ELR (cell line): ENCODE data around the gene MED29.

ENCODE experiments used
- DNase-seq: peaks from one replicate; pipeline ENCODE4 v3.0.0-alpha.2; 2015; ENCODE audit warnings: low read depth

Gene MED29, protein sequence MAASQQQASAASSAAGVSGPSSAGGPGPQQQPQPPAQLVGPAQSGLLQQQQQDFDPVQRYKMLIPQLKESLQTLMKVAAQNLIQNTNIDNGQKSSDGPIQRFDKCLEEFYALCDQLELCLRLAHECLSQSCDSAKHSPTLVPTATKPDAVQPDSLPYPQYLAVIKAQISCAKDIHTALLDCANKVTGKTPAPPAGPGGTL

DNA sequence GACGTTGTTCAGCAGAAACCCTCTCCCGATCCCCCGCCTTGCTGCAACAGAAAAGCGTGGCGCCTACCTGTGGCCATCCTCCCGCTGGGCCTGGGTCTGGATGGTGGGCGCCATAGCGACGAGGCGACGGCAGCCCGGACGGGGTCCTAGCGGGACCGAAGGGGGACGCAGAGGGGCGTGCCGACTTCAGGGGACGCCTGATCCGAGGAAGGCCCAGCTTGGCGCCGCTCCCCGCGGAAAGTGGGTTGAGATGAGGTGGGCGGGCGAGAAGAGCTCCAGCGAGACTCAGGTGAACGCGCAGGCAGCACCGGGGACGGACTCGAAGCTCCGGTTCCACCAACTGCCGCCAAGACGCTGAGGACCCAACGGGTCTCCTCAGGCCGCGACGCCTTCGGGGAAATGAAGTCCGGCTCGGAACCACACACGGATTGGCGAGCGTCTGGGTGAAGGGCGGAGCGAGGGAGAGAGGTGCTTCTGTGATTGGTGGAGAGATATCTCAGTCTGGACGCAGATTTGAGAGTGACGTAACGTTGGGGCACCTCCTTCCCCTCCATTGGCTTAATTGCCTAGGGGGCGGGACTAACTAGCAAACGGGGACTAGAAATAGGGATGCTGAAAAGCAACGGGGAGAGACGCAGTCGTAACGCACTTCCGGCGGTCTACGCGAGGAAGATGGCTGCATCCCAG, at the start of gene MED29, which contains the start of gene PAF1:
Gene MED29, plus strand, starts transcription at position 628 of the 687 bp plus-strand sequence. Its CDS starts 45 bp downstream, at position 673.
Gene PAF1, minus strand, starts transcription at position 356 of the 687 bp plus-strand sequence. Its CDS starts 242 bp downstream, at position 114.
- DNase-seq: peak; percentile 100

DNA sequence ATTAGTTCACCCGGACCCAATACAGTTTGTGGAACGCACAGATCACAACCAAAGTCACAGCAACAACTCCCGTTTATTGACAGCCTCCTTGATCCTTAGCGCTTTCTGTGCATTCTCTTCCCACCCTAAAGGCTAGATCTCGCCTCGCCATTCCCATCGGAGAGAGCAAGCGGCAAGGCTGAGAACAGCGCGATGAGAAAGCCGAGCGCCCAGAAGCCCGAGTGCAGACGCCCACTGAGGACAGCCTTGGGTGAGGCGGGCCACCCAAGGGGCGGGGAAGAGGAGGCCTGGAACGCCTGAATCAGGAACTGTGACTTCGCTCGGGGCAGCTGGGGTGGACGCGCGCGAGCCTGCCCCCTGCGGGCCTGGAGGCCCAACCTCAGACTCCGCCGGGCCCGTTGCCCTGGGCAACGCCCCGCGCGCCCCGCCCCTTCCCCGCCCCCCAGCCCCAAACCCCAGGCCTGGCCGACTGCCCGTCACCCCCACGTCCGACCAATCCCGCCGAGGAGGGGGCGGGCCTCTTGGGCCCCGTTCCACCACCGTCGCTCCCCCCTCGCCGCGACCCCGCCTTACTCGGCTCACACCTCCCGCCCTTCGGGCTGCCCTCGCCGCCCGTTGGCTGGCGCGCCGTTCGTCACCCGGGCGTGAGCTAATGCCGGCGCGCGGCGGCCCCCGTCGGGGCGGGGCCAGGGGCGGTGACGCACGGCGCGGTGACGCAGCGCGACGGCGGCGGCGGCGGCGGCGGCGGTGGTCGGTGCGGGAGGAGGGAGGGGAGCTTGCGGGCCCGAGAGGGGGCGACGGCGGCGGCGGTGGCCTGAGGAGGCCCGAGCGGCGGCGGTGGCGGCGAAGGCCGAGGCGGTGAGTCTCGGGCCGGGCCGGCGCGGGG, 49.2 kb upstream of the MED29 start, which contains the start of gene SAMD4B:
Gene SAMD4B, plus strand, starts transcription at position 703 of the 886 bp plus-strand sequence. CDS start 14,473 bp downstream, outside the sequence.
- DNase-seq: peak; percentile 97

DNA sequence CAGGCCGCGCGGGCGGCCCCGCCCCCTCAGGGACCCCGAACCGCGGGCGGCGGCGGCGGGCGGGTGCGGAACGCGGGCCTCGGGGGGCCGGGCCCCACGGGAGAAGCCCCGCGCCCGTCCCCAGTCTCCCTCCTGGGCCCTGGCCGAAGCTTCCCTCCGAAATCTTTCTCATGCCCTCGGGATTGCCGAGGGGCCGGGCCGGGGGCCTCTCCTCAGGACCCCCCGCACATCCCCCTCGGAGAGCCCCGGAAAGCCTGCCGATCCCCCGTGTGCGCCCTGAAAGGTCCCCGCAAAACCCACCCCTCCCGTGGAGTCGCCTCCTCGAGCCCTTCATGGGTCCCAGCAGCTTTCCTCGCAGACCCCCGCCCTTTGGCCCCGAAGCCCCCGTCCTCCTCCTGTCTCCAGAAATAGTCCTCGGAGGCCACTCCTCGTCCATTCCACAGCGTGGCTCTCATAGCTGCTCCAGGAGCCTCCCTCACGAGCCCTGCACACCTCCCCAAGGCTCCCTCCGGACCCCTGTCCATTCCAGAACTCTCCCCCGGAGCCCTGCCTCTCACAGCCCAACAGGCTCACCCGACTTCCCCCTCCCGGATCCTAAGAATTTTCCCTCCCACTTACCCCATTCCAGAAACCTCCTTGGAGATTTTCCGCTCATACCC, 48.4 kb upstream of the MED29 start:
- peak; percentile 37 for DNase-seq

DNA sequence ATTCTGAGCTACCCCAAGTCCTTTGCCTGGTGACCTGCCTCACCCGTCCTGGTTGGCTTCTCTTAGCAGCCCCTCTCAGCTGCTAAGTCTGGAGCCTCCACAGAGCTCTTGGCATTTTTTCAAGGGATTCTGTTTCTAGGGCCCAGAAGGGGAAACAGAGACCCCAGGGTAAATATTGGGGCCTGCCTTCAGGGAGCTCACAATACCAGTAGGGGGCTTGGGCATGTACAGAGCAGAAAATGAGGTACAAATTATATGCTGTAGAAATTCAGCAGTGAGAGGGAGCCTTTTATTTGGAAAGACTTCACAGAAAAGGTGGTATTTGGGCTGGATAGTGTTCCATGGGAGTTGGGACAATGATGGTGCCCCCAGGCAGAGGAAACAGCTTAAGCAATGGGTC, 45.2 kb upstream of the MED29 start:
- no peak for DNase-seq

DNA sequence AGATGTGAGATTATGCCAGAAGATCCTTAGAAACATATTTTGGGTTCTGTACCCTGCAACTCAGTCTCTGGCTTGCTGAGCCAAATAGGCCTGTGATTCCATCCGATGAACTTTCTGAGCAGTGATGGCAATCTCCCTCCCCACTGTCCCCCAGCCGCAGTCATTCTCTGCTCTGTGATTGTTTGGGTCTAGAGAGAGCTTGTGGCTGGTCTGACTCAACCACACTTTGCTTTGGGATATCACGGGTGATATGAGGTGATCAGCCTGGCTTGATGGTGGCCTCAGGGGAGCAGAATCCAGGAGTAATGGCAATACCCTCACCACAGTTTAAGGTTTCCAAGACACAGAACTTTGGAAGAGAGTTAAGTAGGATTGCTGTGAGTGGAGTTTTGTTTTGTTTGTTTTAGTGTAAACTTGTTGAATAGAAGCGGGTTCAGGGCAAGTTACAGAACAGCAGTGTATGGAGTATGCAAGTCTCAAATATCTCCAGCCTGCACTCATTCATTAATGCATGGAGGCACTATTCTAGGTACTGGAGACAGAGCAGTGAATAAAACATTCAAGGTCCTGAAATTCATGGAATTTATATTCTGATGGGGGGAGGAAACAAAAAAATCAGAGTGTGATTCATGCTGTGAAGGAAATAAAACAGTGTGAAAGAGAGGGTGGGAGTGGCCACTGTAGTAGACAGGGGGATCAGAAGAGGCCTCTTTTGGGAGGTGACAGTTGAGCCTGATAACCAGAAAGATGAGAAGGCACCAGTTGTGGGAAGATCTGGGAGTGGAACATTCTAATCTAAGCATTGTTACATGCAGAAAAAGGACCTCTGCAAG, 43.6 kb upstream of the MED29 start:
- peak; percentile 45 for DNase-seq

DNA sequence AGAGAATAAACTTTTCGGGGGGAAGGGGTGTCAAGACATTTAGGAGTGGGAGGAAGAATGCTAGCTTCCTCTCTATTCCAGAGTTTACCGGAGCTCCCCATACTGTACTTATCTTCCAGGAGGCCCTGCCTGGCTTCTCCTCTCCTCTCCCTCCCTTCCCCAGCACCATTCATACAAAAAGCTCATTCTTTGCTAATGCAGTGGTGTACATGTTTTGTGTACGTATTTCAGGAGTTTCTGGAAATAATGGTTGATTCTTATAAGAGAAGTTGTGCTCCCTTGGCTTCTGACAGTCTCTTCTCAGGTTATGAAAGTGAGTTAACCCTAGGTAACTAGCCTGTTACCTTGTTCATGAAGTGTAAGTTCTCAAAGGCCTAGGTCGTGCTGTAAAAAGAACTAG, 41.9 kb upstream of the MED29 start:
- no peak for DNase-seq

DNA sequence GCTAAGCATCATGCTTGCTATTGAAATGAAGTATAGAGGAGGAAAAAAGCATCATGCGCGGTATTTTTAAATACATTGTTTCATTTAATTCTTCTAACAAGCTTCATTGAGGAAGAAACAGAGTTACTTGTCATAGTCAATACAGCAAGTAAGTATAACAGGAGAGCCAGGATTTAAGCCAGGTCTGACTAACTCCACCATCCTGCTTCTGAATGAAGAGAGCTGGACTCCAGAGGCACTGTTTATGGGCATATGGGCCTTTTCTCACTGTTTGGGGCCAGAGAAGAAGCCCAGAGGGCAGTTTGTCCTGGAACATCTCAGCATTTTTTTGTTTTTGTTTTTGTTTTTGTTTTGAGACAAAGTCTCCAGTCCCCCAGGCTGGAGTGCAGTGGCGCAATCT, 41.0 kb upstream of the MED29 start:
- no peak for DNase-seq

DNA sequence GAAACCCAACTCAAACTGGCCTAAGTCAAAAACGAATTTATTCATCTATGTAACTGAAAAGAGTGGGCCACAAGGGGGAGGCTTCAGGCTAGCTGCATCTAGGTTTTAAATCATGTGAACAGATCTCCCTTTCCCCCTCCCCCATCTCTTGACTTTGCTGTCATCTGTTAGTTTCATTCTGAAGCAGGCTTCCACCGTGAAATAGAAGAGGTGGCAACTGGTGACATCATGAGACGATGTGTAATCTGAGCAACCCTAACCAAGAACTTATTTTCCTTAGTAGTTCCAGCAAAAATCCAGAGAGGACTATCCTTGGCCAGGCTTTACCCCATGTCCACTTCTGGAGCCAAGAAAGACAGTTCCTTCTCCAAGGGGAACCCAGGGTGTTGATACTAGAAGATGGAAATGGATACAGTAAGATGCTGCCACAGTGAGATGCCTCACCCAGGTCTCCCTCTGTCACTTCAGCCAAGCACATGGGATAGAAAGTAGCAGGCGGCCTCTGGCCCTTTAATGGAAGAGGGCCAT, 39.6 kb upstream of the MED29 start:
- DNase-seq: peak; percentile 20

DNA sequence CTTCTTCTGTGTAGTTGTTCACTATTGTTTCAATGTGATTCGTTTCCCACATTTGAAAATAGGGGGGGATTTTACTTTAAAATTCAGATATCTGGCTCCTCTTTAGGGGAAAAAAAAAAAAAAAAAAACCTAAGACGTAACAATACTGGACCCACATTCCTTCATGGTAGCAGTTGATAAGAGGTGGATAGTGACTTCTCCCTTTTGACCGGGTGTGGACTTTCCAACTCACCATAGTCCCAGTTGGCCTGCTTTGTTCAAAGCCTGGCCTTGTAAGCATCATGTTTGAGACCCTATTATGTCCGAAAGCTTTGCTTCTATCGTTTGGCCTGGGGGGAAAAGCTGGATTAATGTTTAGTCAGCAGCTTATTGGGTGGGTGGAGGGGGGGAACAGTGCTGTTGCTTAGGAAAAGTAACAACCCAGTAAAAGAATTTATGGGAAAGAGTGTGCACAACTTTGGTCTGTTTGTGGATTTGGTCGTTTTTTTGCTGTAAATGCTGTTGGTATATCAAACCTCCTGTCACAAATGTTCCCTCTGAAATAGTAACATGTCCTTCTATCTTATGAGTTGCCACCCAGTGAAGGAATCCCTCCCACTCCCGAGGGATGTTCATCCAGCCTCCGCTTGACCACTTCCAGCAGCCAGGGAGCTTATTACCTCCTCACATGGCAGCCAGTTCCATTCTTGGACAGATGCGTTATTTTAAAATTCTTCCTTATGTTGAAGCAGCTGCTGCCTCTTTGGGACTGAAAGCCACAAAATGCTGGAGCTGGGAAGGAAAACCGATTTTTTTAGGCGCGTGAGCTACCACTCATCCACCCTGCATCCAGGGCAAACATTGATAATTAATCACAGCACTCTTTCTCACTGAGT, 38.6 kb upstream of the MED29 start:
- DNase-seq: no peak

DNA sequence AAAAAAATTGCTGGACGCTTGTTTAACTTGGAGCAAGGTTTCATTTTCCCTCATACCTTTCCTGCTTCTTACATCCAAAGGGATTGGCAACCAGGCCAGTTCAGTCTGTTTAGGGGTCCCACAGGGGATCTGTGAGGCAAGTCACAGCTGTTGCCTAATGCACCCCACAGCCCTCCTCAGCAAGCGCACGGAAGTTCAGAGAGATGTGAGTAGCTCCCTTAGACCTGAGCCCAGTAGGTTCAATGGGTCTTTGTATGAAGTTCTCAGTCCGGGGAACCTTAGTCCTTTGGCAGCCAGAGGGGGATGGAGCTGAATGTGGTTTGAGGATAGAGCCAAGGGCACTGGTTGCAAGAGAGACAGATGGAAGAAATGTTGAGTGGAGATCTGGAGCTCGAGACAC, 35.9 kb upstream of the MED29 start:
- DNase-seq: no peak

DNA sequence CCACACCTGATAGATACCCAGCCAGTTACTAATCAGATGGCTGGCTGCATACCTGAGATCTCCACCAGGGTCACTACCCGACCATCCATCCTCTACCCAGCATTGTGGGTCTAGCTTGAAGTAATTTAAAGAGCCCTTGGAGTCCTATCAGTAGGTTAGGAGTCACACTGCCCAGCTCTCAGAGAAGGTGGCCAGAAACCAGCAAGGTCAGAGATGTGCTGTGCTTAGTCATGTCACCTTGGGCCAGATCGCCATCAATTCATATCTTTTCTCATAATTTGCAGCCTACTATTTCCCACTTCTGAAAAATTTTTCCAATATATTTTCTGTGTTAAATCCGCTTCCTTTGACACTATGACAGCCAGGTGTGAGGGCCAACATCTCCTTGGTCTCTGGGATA, 35.1 kb upstream of the MED29 start:
- no peak for DNase-seq

DNA sequence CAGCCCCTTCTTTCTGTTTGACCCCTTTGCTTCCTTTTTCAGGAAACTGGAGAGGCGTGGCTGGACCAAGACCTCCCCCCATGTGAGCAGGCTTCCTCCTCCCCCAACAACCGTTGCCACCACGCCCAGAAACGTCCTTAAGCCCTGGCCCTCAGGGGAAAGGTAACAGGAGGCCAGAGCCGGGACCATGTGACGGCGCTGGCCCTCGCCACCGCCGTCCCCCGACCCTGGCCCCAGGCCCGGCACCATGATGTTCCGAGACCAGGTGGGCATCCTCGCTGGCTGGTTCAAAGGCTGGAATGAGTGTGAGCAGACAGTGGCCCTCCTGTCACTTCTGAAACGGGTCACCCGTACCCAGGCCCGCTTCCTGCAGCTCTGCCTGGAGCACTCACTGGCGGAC, 34.5 kb upstream of the MED29 start:
- DNase-seq: no peak

DNA sequence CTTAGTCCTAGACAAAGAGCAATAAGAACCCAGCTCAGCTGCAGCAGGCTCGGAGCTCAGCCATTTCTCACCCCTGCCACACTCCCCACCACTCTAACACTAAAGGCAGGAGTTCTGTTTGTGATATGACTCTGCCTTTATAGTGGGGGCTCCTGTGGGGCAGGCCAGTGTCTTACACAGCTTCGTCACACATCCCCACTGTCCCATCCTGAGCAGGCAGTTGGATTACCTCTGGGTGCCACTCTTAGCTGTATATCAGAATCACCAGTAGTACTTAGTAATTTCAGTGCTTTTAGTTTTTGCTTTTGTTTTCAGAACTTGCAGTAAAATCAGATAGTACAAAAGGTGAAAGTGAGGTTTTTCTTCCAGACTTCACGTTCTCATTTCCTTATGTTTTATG, 32.2 kb upstream of the MED29 start:
- no peak for DNase-seq

DNA sequence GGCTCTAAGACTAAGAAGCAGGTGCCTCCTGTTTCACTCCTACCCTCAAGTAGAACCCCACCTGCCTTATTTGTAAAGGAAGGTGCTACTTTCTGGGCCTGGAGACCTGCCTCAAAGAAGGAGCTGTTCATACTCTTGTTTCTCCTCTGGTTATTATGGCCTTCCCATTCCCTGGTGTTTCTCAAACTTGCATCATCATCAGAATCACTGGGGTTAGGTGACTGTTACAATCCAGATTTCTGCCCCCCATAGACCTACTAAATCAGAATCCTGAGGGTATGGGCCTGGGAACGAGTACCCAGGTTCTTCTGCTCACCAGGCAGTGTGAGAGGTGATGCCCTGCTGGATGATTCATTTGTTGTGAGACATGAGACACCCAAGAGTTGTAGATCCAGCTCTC, 30.6 kb upstream of the MED29 start:
- no peak for DNase-seq

DNA sequence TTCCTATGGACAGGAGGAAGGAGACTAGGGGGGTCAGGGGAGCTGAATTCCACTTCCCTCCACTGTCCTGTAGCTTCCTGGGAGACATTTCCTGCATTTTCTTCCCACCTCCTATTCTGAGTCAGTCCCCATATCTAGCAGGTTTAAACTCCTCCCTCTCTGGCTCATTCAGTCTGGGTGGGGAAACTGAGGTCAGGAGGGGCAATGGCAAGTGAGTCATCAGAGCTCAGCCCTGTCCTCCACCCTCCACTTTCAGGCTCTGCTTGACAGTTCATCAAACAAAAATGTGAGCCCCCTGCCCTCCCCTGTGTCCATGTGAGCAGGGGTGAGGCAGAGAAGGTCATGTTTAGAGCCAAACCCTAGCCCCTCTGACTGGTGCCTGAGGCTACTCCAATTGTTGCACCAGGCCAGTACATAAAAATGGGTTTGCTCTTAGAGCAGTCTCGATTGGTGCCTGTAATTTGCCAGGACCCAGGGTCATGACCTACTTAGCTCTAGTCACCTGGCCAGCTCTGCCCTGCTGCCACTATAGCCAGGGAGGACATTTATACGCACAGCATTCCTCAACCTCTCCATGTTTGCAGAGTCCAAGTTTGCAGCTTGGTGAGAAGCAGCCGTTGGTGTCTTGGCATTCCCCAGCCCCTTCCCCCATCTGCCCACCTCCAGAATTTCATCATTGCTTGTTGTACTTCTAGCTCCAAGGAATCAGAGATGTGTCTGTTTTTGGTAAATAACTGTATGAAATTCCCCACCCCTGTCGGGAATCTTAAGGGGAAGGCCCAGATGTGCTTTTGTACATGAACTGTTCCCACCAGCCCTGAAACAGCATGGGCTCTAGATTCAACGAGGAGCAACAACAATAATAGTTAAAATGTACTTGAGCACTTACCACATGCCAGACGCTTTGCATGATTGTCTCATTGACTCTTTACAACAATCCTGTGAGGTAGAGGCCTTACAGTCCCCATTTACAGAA, 28.2 kb upstream of the MED29 start:
- DNase-seq: peak; percentile 79

DNA sequence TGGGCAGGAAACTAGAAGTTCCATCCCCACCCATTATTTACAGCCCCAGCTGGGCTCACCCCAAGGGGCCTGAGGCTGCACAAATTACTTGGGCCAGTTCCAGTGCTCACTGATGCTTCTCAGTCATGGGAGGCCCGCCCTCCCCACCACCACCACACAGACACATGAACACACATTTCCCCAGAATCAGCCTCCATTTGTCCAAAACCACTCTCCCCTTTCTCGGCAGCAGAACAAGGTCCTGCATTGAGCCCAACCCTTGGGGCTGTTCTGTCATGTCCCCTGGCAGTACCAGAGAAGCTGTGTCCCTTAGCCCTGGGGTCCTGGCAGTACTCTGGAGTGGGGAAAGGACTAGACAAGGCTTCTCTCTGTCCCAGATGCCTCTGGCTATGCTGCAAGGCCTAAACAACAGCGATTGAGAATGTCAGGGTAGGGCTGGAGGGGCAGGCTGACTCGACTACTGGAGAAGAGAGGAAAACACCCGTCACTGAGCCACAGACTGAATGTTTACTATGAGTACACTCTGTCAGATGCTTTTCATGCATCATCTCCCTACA, 27.2 kb upstream of the MED29 start:
- DNase-seq: no peak

DNA sequence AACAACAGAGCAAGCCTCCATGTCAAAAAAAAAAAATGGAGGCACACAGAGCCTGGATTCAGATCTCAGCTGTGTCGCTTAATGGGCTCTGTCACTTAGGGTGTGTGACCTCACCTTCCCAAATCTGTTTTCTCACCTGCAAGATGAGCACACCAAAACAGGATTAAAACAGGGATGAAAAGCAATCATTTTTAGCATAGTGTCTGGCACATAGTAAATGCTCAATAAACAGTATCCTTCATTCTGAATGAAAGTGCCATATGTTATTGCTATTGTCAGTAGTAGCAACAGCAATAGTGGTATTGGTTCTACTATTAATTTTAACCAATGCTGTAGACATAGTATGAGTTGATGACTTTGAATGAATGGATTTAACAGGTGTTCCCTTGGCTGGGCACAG, 25.6 kb upstream of the MED29 start:
- DNase-seq: no peak

DNA sequence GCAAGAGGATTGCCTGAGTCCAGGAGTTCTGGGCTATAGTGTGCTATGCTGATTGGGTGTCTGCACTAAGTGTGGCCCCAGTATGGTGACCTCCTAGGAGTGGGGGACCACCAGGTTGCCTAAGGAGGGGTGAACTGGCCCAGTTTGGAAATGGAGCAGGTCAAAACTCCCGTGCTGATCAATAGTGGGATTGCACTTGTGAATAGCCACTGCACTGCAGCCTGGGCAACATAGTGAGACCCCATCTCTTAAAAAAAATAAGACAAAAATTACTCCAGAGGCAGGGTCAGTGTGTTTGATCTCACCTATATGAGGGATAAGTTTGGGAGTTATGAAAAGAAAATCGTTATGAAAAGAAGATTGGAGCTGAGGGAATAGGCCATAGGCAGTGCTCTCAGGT, 22.0 kb upstream of the MED29 start:
- DNase-seq: no peak
